Measurements from ENCODE around the gene BMP10.

BMP10 gene

DNA sequence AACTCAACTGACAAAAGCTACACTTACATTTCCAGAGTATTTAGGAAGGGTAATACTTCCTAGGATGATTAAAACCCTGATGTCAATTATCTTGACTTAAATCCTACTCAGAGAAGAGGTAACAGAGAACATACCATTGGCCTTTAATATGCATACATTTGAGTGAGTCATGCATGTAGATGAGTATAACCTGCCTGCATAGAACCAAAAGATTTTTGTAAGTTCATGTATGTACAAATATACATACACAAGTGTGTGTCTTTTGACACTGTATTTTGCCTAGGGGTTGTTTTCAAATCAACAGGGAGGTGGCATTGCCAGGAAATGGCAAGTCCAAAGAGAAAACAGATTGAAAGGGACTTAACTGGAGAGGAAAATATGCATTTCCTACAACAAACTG lies 6.1 kb downstream of the BMP10 start:
- no peaks in the 10 kb centered on the region for H4K20me1 ChIP-seq (ENCODE audit: insufficient read depth, low read length)
- no peaks in the 10 kb centered on the region for H3K4me1 ChIP-seq (ENCODE audit: insufficient read depth, low read length)
- no peak overlapping the region for H2AFZ ChIP-seq (ENCODE audit: low read depth, low read length)
- H3K27ac ChIP-seq (ENCODE audit: low read length), result no peak overlapping the region
- H3K9me3 ChIP-seq (ENCODE audit: insufficient read depth, low read length, severe bottlenecking), result no peaks in the 10 kb centered on the region
- H3K79me2 ChIP-seq (ENCODE audit: insufficient read depth, low read length), result no peaks in the 10 kb centered on the region
- no peak overlapping the region for H3K9ac ChIP-seq (ENCODE audit: low read depth, low read length)
- ATAC-seq (ENCODE audit: insufficient read depth, low read depth), result no peak
- no peak for DNase-seq
- H3K4me3 ChIP-seq (ENCODE audit: low read depth in 1 of 2, low read length in 2 of 2), result no peak overlapping the region
- no peaks in the 10 kb centered on the region for H3K27me3 ChIP-seq (ENCODE audit: insufficient read depth, low read length, poor library complexity)
- no peaks in the 10 kb centered on the region for H3K36me3 ChIP-seq (ENCODE audit: insufficient read depth, low read length)
- H3K4me2 ChIP-seq (ENCODE audit: insufficient read depth, low read length), result no peak overlapping the region
- TF ChIP-seq, protein P1, sequence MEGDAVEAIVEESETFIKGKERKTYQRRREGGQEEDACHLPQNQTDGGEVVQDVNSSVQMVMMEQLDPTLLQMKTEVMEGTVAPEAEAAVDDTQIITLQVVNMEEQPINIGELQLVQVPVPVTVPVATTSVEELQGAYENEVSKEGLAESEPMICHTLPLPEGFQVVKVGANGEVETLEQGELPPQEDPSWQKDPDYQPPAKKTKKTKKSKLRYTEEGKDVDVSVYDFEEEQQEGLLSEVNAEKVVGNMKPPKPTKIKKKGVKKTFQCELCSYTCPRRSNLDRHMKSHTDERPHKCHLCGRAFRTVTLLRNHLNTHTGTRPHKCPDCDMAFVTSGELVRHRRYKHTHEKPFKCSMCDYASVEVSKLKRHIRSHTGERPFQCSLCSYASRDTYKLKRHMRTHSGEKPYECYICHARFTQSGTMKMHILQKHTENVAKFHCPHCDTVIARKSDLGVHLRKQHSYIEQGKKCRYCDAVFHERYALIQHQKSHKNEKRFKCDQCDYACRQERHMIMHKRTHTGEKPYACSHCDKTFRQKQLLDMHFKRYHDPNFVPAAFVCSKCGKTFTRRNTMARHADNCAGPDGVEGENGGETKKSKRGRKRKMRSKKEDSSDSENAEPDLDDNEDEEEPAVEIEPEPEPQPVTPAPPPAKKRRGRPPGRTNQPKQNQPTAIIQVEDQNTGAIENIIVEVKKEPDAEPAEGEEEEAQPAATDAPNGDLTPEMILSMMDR (IDR thresholded peaks at IDR 0.05; ENCODE audit: borderline replicate concordance, extremely low read depth, low read length, poor library complexity, severe bottlenecking), result no peak
- TF ChIP-seq EZH2 (IDR thresholded peaks at IDR 0.05; ENCODE audit: borderline replicate concordance, low read depth, low read length, severe bottlenecking), result no peak

DNA sequence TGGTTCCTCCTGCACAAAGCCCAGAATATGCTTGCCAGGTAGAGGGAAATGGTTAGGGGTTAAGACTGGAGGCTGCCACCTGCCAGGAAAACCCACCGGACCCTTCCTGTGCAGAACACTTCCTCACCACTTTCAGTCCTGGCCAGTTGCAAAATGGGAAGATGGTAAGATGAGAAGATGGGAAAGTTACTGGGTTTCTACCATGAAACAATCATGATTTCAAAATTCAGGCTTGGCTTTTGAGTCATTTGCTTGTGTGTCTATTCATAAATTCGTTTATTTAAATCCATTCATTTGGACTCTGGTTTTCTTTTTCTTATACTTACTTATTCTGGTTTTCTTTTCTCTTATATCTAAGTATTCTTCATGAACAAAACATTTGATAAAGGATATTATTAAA lies 7.2 kb downstream of the BMP10 start:
- no peak overlapping the region for H3K9ac ChIP-seq (ENCODE audit: low read depth, low read length)
- no peaks in the 10 kb centered on the region for H3K27me3 ChIP-seq (ENCODE audit: insufficient read depth, low read length, poor library complexity)
- no peak overlapping the region for H2AFZ ChIP-seq (ENCODE audit: low read depth, low read length)
- H3K9me3 ChIP-seq (ENCODE audit: insufficient read depth, low read length, severe bottlenecking), result no peaks in the 10 kb centered on the region
- ATAC-seq (ENCODE audit: insufficient read depth, low read depth) (no peak), DNase-seq (no peak)
- no peaks in the 10 kb centered on the region for H3K36me3 ChIP-seq (ENCODE audit: insufficient read depth, low read length)
- H3K27ac ChIP-seq (ENCODE audit: low read length), result no peak overlapping the region
- no peak for TF ChIP-seq EZH2 (IDR thresholded peaks at IDR 0.05; ENCODE audit: borderline replicate concordance, low read depth, low read length, severe bottlenecking)
- TF ChIP-seq, protein P1 (IDR thresholded peaks at IDR 0.05; ENCODE audit: borderline replicate concordance, extremely low read depth, low read length, poor library complexity, severe bottlenecking), result no peak
- H3K4me3 ChIP-seq (ENCODE audit: low read depth in 1 of 2, low read length in 2 of 2), result no peak overlapping the region
- no peaks in the 10 kb centered on the region for H3K79me2 ChIP-seq (ENCODE audit: insufficient read depth, low read length)
- H3K4me2 ChIP-seq (ENCODE audit: insufficient read depth, low read length), result no peak overlapping the region
- no peaks in the 10 kb centered on the region for H3K4me1 ChIP-seq (ENCODE audit: insufficient read depth, low read length)
- no peaks in the 10 kb centered on the region for H4K20me1 ChIP-seq (ENCODE audit: insufficient read depth, low read length)

DNA sequence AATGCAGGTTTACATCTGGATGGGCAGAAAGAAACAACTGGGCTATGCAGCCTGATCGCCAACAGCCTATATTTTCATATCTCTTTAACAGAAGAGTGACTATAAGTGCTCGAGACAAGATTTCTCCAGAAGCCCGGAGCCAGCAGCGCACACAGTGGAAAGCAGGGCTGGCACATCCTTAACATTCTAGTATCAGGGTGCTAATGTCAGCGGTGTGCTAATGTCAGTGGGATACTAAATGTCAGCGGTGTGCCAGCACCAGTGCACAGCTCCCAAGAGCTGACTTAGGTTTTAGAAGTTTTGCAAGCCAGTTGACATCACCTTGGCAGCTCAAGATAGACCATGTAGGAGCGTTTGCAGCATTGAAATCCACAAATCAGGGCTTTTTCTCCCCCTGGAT lies 8.3 kb downstream of the BMP10 start:
- Histone ChIP-seq H3K9me3 (ENCODE audit: insufficient read depth, low read length, severe bottlenecking) (no peaks in the 10 kb centered on the region), H3K4me2 (ENCODE audit: insufficient read depth, low read length) (no peak overlapping the region), H3K4me1 (ENCODE audit: insufficient read depth, low read length) (0 out of 2 replicates have a peak, but pooled peaks cover under 1% of the 10 kb centered on the region), H3K9ac (ENCODE audit: low read depth, low read length) (no peak overlapping the region), H2AFZ (ENCODE audit: low read depth, low read length) (no peak overlapping the region), H4K20me1 (ENCODE audit: insufficient read depth, low read length) (no peaks in the 10 kb centered on the region), H3K4me3 (ENCODE audit: low read depth in 1 of 2, low read length in 2 of 2) (no peak overlapping the region), H3K79me2 (ENCODE audit: insufficient read depth, low read length) (no peaks in the 10 kb centered on the region), H3K36me3 (ENCODE audit: insufficient read depth, low read length) (no peaks in the 10 kb centered on the region), H3K27ac (ENCODE audit: low read length) (no peak overlapping the region), H3K27me3 (ENCODE audit: insufficient read depth, low read length, poor library complexity) (no peaks in the 10 kb centered on the region)
- TF ChIP-seq, protein P1 (IDR thresholded peaks at IDR 0.05; ENCODE audit: borderline replicate concordance, extremely low read depth, low read length, poor library complexity, severe bottlenecking), result no peak
- no peak for TF ChIP-seq EZH2 (IDR thresholded peaks at IDR 0.05; ENCODE audit: borderline replicate concordance, low read depth, low read length, severe bottlenecking)
- DNase-seq, result no peak
- no peak for ATAC-seq (ENCODE audit: insufficient read depth, low read depth)

DNA sequence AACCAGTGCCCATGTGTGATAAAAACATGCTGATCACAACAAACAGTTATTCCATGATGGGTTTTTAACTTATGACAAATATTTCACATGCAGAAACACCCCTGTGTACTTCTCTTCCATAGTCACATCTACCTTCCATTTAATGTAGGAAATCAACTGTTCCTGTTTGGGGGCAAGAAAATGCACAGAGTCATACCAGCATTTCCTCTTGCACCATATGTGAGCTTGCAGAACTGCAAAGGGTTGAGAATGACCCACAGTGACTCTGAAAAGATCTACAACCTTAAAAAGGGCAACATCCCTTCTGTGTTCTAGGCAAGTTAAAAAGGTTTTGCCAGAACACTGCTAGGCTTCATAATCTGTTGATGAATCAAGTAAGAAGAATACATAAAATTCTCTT lies 9.9 kb downstream of the BMP10 start:
- ATAC-seq (ENCODE audit: insufficient read depth, low read depth), result no peak
- TF ChIP-seq, protein P1 (IDR thresholded peaks at IDR 0.05; ENCODE audit: borderline replicate concordance, extremely low read depth, low read length, poor library complexity, severe bottlenecking), result no peak
- no peak for TF ChIP-seq EZH2 (IDR thresholded peaks at IDR 0.05; ENCODE audit: borderline replicate concordance, low read depth, low read length, severe bottlenecking)

More for the DNA sequence above, 9.9 kb downstream of the BMP10 start:
- Histone ChIP-seq H4K20me1 (ENCODE audit: insufficient read depth, low read length) (no peaks in the 10 kb centered on the region), H3K79me2 (ENCODE audit: insufficient read depth, low read length) (no peaks in the 10 kb centered on the region), H3K4me2 (ENCODE audit: insufficient read depth, low read length) (no peak overlapping the region), H3K27me3 (ENCODE audit: insufficient read depth, low read length, poor library complexity) (no peaks in the 10 kb centered on the region), H2AFZ (ENCODE audit: low read depth, low read length) (no peak overlapping the region), H3K36me3 (ENCODE audit: insufficient read depth, low read length) (no peaks in the 10 kb centered on the region), H3K9me3 (ENCODE audit: insufficient read depth, low read length, severe bottlenecking) (no peaks in the 10 kb centered on the region), H3K4me1 (ENCODE audit: insufficient read depth, low read length) (peaks cover 7% of the 10 kb centered on the region), H3K27ac (ENCODE audit: low read length) (no peak overlapping the region), H3K4me3 (ENCODE audit: low read depth in 1 of 2, low read length in 2 of 2) (no peak overlapping the region), H3K9ac (ENCODE audit: low read depth, low read length) (no peak overlapping the region)
- no peak for DNase-seq

Data from DND-41 (cell line).